GM19395 (cell line): ENCODE results near the gene DEFB129.
A peak's percentile ranks its signal among the peaks of the same experiment; 100 is the strongest.
"Not testable (repeated sequence)": the region's sequence is repeated elsewhere in the genome, so short reads cannot be mapped to it uniquely, and the experiment has no call there.

Source experiments
- ATAC-seq: cut with Tn5 transposase; IDR thresholded peaks from one replicate; pipeline ENCODE4 v1.9.1; 2021; ENCODE audit warnings: mild to moderate bottlenecking, moderate library complexity; ENCODE audit not compliant: unreplicated experiment

Gene DEFB129

DNA sequence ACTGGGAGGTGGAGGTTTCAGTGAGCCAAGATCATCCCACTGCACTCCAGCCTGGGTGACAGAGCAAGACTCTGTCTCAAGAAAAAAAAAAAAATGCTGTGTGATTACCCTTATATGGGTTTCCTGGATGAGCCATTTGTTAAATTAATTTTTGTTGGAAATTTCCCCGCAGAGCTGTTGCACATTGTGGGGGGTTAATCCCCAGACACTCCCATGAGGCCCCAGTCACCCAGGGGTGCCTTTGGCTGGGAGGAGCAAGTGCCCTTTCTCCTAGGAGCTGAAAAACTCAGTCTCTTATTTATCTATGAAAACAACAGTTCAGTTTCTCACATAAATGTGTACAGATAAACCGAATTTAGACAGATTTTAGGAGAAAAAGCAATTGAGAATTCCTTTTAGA lies 25.7 kb downstream of the DEFB129 start:
- no peak for ATAC-seq

DNA sequence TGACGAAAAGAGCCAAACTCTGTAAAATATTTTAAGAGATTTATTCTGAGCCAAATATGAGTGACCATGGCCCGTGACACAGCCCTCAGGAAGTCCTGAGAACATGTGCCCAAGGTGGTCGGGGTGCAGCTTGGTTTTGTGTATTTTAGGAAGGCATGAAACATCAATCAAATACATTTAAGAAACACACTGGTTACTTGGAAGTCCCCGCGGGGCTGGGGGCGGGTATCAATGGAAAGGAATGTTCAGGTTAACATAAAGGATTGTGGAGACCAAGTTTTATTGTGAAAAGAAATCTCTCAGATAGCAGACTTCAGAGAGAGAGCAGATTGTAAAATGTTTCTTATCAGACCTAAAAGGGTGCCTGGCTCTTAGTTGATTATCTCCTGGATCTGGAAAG lies 26.4 kb downstream of the DEFB129 start:
- ATAC-seq = not testable (repeated sequence)

DNA sequence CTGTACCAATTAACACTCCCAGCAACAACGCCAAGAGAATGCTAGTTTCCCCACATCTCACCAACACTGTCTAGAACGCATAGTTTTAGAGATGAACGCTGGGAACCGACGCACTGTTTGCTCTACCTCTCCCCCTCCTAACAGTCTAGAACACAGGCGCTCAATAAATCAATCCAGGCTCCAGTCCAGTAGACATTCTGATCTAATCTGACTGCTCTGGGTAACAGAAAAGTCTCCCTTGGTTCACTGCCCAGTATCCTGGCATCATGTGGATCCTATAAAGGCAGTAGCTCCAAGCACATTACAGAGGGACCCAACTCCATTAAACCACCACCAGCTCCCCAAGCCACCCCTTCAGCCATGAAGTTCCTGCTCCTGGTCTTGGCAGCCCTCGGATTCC lies 30.4 kb downstream of the DEFB129 start, which contains the start of gene DEFB132:
Gene DEFB132, plus strand, starts transcription at position 306 of the 400 bp plus-strand sequence. Its CDS starts 55 bp downstream, at position 361.
- ATAC-seq = no peak

DNA sequence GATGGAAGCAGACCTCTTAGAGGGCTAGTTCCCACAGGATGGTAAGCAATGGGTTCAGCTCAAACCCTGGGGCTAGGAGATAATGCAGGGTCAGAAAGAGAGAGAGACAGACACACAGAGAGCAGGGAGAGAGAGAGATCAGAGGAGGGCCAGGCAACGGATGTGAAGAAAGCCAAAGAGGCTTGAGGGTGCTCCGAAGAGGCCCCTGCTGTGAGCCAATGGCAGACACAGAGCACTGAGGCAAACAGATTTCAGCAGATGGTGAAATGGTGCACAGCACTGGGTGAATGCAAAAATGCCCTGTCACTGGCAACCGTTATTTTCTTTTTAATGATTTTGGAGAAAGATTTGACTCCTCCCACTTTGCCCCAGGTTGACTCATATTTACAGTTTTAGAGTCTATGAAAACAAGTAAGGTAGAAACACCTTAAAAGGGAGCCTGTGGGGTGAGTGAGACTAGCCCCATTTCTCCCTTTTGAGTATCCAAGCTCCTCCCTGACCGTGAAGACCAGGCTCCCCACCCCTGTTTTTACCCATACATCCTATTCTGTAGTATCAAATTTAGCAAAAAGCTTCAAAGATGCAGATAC lies 31.3 kb downstream of the DEFB129 start:
- ATAC-seq = no peak

DNA sequence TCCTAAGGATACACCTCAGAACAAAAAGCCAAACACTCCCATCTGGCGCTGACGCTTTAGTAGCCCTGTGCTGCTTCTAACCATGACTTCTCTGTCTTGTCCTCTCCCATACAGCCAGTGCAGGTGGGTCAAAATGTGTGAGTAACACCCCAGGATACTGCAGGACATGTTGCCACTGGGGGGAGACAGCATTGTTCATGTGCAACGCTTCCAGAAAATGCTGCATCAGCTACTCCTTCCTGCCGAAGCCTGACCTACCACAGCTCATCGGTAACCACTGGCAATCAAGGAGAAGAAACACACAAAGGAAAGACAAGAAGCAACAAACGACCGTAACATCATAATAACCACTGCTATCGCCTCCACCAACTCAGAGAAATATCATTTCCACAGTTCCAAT lies 31.9 kb downstream of the DEFB129 start:
- no peak for ATAC-seq

DNA sequence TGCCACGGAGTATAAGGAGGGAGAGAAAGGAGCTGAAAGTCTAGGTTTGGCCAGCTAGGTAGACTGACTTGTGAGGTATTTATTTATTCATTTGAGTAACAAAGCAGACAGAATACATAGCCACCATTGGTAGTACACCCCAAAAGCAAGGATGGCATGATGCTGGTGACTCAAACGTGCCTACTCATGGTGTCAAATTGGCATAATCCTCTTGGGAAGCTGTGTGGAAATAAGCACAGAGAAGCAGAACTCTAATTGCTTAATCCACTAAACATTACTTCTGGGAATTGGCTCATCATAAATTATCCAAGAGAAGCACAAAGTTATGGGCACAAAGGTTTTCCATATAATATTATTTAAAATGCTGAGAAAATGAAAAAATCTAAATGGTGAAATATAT lies 32.9 kb downstream of the DEFB129 start:
- no peak for ATAC-seq

DNA sequence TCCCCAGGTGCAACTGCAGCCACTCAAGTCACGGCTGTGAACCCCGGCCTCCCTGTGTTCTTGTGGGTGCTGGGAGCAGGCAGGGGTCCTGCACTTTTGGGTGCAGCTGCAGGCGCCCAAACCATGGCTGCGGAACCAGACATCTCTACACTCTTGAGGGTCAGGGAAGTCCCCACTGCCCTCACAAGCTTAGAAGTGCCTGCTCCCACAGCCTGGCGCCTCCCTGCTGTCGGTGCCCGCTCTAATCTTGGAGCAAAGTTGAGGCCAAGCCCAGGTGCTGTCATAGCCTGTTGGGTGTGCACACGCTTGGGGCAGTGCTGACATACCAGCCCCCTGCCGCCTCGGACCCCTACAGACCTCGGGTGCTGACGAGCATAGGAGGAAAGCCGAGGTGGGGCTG lies 36.6 kb downstream of the DEFB129 start:
- ATAC-seq = no peak

DNA sequence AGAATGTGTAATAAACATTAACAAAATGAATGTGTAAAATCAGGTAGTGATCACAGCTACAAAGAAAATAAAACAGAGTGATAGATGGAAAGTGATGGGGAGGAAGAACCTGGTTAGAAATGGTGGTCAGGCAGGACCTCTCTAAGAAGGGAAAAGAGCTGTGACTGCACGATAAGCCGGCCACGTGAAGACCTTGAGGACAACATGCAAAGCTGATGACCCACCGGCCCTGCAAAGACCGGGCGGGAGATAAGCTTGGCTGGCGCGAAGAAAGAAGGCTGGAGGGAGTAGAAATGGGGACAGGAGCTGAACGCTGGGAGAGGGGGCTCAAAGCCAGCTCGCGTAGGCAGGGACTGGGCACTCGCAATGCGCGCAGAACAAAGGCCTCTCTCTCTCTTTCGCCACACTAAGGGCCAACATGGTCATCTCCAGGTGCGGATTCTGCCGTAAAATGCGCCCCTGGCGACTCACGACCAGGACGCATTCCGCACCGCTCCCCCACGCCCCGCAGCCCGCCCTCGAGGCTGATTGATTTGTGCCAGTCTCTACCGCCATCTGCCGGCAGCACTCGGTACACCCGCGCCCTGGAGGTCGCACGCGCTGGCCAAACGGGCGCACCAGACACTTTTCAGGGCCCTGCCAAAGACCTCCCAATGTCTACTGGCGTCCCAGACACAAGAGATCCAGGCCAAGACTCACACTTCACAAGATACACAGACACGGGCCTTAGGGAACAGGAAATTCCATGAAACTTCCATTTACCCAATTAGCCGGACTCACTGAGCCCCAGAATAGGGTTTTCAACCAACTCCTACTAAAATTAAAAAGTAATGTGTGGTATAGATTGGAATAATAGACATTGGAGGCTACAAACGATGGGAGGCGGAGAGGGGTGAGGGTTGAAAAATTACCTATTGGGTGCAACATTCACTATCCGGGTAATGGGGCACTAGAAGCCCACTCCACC lies 39.8 kb downstream of the DEFB129 start:
- ATAC-seq = peak; percentile 95

DNA sequence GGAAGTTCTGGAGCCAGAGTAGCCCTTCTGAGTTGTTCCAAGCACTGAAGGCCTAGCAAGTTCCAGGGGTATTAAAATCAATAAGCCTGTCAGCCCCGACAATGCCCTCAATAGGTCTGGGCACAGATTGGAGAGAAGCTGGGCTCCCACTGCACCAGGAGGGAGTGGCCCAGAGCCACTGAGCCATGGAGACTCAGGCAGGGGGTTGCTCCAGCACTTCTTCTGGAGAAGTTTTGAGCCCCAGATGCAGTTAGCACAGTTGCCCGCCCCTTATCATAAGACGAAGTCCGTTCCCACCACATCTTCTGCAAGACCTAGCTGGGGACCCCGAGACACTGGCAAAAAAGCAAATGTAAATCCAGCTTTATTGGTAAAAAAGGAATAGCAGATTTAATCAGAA lies 43.5 kb downstream of the DEFB129 start:
- no peak for ATAC-seq

DNA sequence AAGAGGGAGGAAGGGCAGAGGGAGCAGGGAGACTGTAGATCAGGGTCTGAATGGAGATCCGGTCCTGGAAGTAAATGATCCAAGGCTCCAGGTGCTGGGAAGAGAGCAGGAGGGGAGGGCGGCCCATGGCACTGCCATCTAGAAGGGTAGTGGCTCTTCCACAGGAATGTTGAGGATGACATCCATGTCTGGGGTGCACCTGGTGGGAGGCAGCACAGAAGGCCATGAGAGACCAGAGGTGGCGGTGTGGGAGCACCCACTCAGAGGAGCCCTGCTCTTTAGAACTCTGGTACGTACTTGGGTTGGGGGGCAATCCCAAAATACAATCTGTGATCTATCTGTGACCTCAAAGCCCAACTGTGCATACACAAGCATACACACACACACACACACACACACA lies 44.0 kb downstream of the DEFB129 start:
- no peak for ATAC-seq

DNA sequence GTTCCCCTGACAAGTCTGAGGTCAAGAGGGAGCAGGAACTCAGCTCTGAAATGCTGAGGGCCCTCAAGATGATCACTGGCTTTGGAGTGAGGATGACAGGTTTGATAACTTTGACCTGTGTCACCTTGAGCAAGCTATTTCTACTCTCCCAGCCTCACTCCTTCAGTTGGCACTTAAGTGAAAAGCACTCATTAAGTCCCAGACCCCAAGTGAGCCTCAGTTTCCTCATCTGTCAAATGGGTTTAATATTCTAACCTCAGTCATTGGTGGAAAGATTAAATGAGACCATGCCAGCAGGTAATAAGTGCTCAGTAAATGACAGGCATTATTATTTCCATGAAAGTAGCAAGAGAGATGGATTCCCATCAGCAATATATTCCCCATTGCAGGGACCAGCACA lies 44.5 kb downstream of the DEFB129 start:
- no peak for ATAC-seq

DNA sequence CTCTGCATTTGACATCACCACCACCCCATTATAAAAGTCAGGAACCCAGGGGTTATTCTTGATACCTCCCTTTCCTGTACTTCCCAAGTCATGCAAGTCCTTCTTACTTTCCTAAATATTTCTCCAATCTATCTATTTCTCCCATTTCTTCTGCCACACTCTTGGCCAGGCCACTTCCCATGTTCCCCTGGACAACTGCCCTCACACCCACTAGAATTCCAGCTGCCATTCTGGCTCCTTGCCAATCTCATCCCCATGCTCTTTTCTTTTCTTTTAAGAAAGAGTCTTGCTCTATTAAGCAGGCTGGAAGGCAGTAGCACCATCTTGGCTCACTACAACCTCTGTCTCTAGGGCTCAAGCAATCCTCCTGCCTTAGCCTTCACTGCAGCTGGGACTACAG lies 45.7 kb downstream of the DEFB129 start:
- no peak for ATAC-seq

DNA sequence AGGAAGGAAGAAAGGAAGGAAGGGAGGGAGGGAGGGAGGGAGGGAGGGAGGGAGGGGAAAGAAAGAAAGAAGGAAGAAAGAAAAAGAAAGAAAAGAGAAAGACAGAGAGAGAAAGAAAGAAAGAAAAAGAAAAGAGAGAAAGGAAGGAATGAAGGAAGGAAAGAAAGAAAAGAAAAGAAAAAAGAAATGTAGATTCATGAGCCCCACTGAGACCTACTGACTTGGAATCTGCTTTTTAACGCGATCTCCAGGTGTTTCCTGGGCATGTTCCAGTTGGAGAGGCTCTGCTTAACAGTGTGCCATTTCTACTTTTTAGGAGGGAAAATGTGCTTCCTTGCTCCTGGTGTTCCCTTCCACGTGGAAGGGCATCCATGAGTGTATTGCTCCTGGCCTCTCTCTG lies 46.8 kb downstream of the DEFB129 start:
- ATAC-seq = no peak

DNA sequence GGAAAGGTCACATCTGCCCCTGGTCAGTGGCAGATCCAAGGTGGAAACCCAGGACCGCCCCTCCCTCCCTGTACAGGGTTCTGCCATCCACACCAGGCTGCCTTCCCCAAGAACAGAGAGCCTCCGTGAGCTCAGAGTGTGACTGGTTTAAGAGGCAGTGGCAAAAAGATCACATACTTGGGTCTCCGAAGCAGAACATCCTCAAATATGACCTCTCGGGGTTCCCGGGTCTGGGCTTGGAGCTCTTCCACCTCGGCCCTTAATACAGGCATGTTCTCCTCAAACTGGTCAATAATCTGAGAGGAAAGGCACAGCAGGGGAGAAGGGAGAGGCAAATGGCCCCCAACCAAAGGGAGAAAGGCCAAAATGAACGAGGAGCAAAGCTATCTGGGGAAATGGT lies 48.7 kb downstream of the DEFB129 start:
- no peak for ATAC-seq

DNA sequence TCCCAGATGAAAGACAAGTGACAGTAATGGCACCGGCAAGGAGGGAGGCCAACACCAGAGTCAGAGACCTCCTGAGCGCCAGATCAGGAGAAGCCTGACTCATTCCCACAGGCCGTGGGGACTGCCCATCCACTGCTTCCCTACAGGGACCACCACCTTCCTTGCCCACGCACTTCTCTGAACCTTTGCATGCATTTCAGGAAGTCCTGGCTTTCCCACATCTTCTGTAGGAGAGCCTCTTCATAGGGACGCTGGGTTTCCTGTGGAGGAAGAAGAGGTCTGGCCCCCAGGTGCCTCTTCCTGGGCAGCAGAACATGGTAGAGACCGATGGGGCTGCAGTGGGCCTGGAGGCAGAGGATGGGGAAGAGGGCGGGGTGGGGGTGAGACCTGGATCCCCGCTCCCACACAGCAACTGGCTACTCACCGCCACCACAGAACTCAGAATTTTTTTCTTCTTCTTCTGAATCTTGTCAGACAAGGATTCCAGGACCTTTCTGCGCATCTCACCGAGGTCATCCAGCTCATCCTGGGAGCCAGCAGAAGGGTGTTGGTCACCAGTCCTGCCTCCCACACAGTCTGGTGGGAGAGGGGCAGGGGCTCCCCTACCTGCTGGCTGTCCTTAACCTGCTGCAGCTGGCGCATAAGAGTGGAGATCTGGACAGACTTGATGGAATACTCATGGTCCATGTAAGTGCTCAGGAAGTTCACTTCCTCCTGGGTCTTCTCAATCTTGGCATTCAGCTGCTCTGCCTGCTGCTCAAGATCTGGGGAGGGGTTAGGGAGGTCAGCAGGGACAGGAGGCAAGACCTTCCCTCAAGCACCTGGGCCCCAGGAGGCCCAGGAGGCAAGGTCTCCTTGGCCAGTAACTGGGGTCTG lies 49.8 kb downstream of the DEFB129 start:
- ATAC-seq = no peak

DNA sequence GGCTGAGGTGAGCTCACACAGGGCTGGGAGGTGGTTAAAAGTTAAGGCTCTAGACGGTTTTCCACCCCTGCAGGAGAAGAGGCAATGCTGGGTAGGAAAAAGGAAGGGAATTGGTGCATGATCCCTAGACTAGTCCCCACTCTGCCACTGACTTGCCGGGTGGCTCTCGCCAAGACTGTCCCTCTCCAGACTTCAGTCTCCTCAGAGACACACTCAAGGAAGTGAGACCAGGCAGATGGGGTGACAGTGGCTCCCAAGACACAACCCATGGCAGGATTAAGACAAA lies 50.4 kb downstream of the DEFB129 start:
- ATAC-seq = no peak

DNA sequence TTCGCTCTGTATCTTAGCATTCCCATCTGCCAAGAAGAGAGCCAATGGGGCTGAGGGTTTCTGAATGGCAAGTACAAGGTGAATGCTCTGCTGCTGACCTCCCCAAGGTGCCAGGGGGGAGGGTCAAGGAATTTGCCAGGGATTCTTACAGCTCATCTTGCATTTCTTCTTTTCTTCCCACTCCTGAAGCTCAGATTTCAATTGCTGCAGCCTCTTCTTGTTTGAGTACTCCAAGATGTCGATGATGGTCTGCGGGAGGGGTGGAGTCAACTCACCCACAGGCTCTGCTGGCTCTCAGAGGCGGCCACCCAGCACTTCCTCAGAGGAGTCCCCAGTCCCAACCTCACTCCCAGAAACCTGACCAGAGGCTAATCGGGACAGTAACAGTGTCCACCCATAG lies 51.1 kb downstream of the DEFB129 start:
- no peak for ATAC-seq

DNA sequence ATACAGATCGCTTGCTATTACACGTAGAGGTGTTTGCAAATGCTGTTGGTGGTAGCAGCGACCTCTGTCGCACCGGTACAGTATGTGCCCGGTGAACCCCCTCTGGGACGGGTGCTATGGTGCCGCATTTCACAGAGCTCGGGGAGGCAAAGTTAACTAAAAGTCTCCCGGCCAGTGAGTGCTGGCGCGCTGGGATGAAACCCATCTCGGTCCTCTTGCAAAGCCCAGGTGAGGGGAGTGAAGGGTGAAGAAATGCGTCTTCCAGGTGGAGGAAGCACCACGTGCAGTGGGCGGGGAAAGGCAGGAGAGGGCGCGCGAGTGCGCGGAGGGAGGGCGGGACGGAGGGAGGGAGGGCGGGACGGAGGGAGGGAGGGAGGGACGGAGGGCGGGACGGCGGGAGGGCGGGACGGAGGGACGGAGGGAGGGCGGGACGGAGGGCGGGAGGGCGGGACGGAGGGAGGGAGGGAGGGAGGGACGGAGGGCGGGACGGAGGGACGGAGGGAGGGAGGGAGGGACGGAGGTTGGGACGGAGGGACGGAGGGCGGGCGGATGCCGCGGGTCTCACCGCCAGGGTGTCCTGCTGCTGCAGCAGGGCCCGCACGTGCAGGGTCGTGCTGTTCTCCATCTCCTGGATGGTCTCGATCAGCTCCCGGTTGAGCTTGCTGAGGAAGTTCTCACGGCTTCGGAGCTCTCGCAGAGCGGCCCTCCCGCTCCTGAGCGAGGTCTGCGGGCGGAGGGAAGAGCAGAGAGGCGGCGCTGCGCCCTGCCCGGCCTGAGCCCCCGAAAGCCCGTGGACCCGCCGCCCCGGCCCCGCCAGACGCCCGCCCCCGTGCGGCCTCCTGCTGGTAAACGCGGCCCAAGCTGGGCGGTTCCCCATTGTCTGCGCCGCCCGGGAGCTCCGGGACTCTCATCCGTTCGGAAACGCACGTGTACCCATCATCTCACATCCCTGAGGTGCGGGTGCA lies 51.8 kb downstream of the DEFB129 start:
- ATAC-seq = no peak
